Adipose tissue (tissue), 3 donors: ENCODE data around the gene APLN. TPM values are rescaled to one million over a fixed set of nuclear protein-coding genes. Genes with fewer than 3 reads are reported as not detected.

Experiments
- H3K27ac ChIP-seq: one replicate; pipeline ENCODE4 v1.5.1; 2013; ENCODE audit warnings: low read depth, low read length
- WGBS, 3 donors: extraction: QIAGEN DNeasy Blood & Tissue Kit; methylation state at CpG; one replicate each; pipeline ENCODE4 v1.1.7; 2013; 5-methylcytosine and 5-hydroxymethylcytosine counted together
- polyA plus RNA-seq, 3 donors: library from polyadenylated mRNA; stranded (reverse); fragments of 200-250 nt; gene quantifications; one replicate each; pipeline ENCODE4 v1.2.3, GENCODE V29; 2013
- donor health status: healthy with polysubstance abuse.
- donor health status: Bipolar disorder and iron deficiency.
- donor health status: healthy.

APLN gene
- polyA plus RNA-seq, 3 donors = 0.40 to 2.8 (median 2.3) TPM

DNA sequence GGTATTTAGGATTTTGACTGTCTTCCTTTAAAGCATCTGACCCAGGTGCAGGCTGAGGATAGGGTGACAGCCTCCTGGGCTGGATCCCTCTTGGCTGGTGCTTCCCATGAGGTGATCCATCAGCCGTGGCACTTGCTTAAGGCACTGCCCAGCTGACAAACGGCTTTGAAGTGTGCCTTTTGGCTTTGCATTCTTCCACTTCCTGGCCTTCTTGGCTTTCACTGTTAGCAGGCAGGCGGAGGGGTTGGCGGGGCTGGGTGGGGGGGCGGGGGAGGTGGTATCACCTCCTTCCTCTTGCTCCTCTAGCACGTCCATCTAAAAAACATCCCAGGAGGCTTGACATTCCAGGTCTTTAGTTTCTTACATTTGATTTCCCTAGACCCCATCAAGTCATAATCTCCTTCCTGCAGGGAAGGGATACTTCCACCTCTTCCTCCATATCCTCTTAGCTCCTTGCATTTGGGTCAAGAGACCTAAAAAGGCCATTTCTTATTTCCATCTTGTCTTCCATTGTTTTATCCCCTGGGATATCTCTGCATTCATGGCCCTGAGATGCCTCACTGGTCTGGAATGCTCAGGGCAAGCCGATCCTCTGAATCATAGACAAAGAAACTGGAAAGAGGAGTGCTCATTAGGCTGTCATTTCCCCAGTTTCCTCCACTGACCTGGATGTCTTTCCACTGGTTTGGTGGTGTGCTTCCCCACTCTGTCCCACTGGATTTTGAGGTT lies 11.3 kb upstream of the APLN start:
- H3K27ac ChIP-seq = no peak overlapping the region
- WGBS, 3 donors = 32 to 43% (median 40%) methylated on average over 6 to 7 of the region's 7 CpGs

DNA sequence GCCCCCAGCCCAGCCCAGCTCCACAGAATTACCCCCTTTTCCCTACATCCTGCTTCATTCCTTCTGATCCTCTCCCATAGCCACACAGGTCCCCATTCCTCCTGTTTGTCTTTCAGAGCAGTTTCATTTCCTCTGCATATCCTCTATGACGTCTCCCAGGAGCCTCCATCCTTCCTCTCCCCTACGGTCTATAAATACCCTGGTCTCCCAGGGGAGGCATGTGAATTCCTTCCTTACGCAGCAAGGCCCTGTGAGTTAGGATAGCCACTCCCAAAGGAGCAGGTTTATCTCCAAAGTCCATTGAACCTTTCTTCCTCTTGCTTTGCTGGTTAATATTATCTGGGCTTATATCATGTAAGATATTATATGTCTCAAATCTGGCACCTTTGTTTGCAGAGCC lies 8.4 kb upstream of the APLN start:
- no peak overlapping the region for H3K27ac ChIP-seq
- WGBS, 3 donors = 47 to 72% (median 55%) methylated on average over 3 of the region's 3 CpGs

DNA sequence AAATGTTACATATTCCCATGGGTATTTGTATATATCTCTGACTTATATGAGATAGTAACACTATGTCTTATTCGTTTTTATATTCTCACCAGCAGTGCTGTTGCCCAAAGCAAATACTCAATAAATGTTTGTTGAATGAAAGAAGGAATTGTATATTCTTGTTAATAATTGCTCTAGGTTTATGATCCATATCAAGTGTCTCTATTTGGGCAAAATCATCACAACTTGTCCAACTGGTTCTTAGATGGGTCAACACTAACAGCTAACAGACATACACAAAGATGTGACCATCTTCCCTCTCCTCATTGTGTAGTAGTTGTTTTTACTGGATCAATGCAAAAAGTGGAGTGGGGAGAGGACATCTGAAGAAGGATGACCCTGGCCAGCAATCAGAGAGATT lies 6.6 kb upstream of the APLN start:
- 29 to 90% (median 49%) methylated on average over 1 of the region's 1 CpG for WGBS, 3 donors
- H3K27ac ChIP-seq = no peak overlapping the region

DNA sequence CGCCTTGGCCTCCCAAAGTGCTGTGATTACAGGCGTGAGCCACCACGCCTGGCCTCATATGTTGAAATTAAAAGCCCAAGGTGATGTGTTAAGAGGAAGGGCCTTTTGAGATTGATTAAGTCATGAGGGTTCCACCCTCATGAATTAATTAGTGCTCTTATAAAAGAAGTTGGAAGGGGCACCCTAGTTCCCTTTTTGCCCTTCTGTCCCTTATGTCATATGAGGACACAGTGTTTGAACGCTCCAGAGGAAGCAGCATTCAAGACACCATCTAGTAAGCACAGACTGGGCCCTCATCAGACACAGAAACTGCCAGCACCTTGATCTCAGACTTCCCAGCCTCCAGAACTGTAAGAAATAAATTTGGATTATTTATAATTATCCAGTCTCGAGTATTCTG lies 5.1 kb upstream of the APLN start:
- no peak overlapping the region for H3K27ac ChIP-seq
- 77 to 80% (median 77%) methylated on average over 5 of the region's 5 CpGs for WGBS, 3 donors

DNA sequence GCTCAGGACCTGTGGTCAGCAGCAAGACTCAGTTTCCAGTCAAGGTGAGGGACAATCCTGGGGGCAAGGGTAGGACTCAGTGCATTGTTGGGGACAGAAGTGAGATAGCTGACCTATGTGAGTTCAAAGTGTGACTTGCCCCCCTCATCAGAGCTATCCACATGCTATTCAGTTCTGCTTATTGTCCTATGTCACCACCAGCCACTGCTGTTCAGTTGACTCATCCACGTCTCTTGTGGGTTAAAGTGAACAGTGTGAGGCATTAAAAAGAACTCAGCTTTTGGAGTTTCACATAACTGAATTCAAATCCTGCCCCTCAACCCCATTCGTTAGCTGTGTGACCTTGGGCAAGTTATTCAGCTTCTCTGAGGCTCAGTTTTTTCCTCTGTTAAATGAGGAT lies 4.4 kb upstream of the APLN start:
- WGBS, 3 donors = 71 to 86% (median 81%) methylated on average over 2 of the region's 2 CpGs
- H3K27ac ChIP-seq = no peak overlapping the region

DNA sequence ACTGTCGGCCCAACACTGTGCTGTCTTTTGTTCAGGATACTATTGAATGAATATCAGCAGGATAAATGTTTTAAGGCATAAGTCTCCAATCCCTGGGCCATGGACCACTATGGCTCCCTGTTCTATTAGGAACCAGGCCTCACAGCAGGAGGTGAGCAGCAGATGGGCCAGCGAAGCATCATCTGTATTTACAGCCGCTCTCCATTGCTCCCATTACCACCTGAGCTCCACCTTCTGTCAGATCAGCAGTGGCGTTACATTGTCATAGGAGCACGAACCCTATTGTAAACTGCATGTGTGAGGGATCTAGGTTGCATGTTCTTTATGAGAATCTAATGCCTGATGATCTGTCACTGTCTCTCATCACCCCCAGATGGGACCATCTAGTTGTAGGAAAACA lies 3.7 kb upstream of the APLN start:
- H3K27ac ChIP-seq = no peak overlapping the region
- WGBS, 3 donors = 87 to 96% (median 88%) methylated on average over 5 of the region's 5 CpGs

DNA sequence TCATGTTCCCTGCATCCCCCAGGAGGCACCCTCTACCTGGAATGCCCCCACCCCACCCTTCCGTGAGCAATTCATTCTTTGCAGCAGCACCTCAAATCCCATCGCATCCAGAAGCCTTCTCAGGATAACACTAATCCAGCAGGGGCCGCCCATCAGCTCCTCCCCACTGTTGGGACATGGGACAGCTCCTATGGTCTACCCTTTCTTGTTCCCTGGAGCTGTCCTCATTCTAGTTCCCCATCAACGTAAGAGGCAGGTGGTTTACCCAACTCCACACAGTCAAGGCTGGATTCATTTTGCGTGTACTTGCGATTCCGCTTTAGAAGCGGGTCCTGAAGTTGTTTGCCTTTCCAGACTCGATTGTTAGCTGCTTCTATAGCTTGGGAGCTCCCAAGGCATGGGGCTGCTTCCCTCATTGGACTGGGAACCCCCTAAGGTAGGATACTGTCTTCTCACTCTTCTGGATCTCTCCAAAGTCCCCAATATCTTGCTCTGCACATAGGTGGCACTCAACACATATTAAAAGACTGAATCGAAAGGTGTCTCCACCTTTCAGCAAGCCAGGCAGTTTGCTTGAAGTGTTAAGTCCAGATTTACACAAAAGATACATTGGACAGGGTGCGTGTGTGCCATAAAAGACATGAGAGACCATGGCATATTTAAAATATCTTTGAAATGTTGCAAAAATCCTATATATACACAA lies 942 bp upstream of the APLN start:
- no peak overlapping the region for H3K27ac ChIP-seq
- WGBS, 3 donors = 36 to 54% (median 50%) methylated on average over 11 of the region's 11 CpGs

DNA sequence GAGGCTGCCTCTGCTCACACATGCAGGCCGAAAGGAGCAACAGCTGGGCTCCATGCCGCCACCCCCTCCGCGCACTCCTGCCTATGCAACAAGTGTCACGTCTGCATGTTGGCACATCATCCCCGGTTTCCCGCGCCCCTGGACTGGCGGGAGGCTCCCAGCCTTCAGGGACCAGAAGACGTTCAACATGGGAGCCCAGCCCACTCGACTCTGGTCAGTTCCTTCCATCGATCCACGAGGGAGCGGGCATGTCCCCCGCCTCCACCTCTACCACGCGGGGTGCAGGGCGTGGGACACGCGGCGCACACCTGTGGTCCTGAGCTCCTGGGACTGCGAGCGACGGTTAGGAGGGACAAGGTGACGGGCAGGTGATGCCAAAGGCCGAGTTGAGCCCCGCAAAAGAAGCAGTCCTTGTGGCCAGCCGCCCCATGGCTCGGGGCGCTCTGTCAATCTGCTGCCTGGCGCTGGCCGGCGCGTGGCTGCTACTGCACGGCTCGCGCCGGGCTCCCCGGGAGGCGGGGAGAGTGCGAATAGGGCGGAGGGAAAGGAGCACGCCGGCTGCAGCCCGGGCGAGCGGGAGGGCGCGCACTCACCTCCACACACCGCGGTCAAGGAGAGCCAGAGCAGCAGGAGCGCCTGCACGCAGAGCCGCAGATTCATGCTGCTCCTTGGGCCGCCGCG lies 645 bp downstream of the APLN start:
- H3K27ac ChIP-seq = no peak overlapping the region
- WGBS, 3 donors = 0 to 34% (median 1%) methylated on average over 8 to 55 of the region's 57 CpGs

DNA sequence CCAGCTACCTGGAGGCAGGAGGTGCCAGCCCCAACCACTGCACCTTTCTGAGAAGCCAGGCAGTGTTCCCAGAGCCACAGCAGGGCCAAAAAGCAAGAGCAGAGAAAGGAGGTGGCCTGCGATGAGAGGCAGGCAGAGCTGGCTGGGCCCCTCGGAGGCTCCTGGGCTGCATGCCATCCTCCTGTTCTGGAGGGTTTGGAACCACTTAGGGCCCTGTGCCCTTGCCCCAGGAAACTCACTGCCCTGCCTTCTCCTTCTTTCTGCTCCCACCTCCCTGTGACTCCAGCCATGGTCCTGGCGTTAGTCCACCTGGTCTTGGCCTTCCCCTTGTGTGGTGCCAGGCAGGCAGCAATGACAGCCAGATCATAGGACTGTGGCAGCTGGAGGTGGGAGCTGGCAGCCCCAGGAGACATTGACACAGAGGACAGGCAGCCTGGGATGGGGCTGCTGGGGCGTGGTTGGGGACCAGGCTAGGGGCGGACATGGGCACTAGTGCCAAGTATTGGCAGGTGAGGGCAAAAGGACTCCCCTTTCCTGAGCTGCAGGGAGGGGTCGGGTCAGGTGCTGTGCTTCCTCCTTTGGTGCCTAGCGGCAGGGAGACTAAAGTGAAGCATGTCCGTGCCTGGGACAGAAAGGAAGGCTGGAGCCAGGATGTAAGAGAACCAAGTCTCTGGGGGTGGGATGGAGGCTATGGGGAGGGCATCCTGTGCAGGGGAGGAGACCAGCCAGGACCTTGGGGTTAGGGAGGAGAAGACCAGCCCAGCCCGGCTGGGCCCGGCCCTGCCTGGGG lies 1.4 kb downstream of the APLN start:
- no peak overlapping the region for H3K27ac ChIP-seq
- WGBS, 3 donors = 50 to 72% (median 64%) methylated on average over 5 to 10 of the region's 10 CpGs

DNA sequence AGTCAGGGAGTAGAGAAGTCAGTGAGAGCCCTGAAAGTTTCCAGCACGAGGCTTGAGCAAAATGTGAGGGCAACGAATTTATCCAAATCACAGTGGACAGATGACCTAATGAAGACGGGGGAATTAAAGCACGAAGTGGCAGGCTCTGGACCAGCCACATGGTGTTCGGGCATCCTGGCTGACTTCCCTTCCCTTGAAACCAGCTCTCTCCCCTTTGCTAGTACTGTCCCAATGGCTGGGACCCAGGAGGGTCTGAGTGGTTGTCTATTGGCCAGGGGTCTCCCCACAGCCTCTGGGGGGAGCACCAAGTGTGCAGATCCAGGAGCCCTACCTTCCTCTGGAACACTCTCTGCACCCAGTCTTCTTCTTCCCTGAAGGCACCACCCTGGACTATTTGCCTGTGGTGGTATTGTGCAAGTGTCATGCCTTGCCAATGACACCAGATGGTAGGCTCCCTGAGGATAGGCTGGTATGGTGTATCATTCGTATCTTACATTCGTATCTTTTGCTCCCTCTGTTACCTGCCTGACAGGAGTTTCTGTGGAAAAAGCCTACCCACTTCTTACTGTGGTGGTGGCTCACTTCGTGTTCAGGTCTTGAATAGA lies 2.1 kb downstream of the APLN start:
- no peak overlapping the region for H3K27ac ChIP-seq
- WGBS, 3 donors = 73 to 94% (median 84%) methylated on average over 6 to 8 of the region's 8 CpGs

DNA sequence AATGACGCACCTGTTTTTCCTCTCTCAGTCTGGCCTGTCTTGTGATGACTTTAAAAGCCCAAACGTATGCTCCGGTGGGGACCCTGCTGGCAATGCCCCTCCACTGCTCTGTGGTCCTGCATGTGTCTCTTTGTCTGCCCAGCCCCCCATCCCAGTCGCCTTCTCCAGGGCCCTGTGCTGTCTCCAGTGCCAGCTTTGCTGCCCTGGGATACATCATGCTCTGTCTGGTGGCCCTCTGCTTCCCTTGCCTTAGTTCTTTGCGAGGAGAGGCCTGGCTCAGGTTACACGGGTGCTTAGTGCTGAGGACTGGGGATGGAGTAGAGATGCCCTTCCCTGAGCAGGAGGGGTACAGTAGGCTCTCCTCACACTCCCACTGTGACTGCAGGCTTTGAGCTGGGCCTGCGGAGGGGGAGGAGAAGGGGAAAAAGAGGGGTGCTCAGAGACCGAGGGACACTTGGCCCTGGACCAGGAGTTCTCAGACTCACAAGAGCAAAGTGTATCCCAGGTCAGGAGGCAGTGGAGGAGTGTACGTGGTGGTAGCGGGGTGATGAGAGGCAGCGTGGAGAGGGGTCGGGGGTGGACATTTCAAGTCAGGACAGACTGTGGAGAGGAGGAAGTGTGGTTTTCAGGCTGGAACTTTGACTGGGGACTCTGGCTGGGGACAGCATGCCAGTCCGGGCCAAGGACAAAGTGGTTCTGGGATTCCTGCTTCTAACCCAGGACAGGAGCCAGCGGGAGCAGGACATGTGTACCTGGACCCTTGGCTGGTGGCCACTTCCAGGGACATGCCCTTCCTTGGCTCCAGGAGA lies 2.8 kb downstream of the APLN start:
- no peak overlapping the region for H3K27ac ChIP-seq
- WGBS, 3 donors = 73 to 93% (median 83%) methylated on average over 13 to 14 of the region's 14 CpGs

DNA sequence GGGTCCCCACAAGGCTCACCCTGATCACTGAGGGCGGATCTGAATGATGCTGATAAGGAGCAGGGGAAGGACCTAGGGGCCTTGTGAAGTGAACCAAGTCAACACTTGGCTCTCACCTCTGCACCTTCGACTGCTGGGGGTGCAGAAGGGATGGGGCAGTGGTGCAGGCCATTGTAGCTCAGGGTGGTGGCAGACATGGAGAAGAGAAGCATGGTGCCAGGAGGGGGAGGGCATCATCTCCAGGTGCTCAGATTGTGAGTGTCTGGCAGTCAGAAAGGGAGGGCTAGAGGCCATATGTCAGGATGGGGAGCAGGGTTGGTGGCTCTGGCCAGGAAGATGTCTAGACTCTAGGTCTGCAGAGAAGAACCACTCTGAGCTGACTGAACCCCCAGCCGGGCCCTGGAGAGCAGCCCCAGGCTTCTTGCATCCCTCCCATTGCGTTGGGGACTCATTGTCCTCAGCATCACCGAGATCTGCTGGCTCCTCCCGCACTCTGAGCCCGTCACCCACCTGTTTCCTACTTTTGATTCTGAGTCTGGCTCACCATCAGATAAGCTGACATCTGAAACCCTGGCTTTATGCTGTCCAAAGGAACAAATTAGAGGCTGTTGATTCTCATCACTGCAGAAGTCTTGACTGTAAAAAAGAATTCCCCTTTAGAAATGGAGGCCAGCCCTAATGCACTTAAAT lies 3.8 kb downstream of the APLN start:
- no peak overlapping the region for H3K27ac ChIP-seq
- 63 to 92% (median 79%) methylated on average over 7 of the region's 7 CpGs for WGBS, 3 donors

DNA sequence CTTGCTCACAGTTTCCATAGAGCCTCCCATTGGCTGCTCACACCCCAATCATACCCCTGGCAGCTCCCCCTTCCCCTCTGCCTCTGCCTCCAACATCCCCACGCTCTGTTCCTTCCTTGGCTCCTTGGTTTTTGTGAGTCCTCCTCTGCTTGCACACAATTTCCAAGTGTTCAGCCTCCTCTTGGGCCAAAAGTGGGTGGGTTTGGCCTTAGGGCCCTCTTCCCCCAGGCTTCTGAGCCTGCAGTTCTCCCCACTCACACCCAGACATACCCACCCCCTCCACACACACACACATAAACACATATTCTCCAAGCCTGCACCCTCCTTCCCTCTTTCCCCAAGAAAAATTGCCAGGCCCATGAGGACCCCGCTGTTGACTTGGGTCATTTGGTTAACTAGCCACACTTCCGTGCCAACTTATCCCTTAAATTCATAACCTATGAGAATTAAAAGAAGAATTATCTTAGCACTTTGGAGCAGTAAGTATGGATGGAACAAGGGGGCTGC lies 4.5 kb downstream of the APLN start:
- H3K27ac ChIP-seq = no peak overlapping the region
- WGBS, 3 donors = 76 to 97% (median 91%) methylated on average over 3 of the region's 3 CpGs

DNA sequence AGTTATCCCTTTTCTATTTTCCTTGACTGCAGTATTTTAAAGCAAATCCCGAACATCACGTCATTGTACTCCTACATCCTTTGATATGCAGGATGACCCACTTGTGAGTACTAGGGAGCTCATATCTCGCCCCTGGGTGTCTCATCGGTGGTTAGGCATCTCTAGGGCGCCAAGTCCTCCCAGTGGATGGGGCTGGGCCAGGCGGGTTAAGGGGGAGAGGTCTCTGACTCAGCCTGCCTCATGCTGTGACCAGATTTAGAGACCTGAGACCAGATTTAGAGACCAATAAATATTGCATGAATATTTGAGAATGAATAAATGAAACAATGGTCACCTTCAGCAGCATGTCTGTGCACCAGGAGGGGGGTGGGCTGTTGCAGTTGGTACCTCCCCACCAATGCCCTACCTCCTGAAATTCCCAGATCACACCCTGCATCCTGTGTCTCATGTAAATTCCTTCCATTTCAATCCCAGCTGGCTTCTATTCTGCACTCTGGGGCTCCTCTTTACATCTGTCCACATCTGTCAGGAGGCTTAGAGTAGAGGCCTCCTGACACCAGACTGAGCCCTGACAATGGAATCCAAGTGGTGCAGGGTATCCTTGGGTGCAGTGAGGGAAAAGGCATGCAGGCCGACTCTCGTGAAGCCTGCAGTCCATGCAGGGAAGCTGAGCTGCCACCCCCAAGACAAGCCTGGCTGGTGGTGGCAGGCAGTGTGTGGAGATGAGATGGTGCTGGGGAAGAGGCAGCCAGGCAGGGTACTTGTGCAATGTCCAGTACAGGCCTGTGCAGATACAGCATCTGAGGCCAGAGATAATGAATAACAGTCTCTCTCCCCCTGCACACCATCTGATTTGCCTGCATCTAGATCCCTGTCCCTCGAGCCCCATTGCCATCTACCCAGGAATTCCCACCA lies 5.2 kb downstream of the APLN start:
- 56 to 88% (median 84%) methylated on average over 7 to 9 of the region's 9 CpGs for WGBS, 3 donors
- H3K27ac ChIP-seq = no peak overlapping the region

DNA sequence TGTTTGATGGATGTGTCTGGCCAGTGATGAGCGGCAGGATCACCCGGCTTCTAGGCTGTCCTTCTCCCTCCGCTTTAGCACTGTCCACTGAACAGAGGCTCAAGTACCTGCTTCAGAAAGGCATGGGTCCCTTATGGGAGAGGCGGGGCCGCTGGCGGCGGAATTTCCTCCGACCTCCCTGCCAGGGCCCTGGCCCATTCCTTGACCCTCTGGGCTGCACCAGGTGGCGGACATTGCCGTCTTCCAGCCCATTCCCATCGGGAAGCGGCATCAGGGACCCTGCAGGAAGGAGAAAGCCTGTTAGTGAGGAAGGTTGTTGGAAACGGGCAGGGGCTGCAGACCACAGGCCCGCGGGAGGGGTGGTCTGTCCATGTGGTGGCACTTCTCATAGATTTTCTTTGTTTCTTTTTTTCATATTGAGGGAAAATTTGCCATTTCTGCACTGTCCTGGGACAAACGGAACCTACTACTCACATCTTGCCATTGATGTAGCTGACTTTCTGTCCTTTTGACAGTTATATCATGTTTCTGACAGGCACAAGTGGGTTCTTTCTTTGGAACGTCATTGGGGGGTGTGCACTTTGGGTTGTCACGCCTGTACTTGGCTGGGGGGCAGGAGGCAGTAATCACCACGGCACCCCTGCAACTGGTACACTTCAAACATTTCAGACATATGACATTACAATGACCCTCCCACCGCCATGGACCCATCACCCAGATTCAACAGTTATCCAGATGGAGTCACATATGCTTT lies 6.1 kb downstream of the APLN start:
- H3K27ac ChIP-seq = no peak overlapping the region
- 84 to 95% (median 91%) methylated on average over 18 to 20 of the region's 20 CpGs for WGBS, 3 donors
